Endodermal cell (in vitro differentiated cells): ENCODE measurements around the gene ZNF32. TPM values are rescaled to one million over a fixed set of nuclear protein-coding genes. Genes with fewer than 3 reads are reported as not detected.

Experiments
- DNase-seq: peaks from one replicate; pipeline ENCODE4 v3.0.0-alpha.2; 2017
- H3K27ac ChIP-seq: 2 replicates; pipeline ENCODE4 v1.5.1; 2013; ENCODE audit warnings: mild to moderate bottlenecking, low read depth, low read length, moderate library complexity
- H3K27me3 ChIP-seq: 2 replicates; pipeline ENCODE4 v1.6.1; 2013; ENCODE audit warnings: mild to moderate bottlenecking, low read length, moderate library complexity; ENCODE audit not compliant: insufficient read depth, control insufficient read depth, poor library complexity, severe bottlenecking
- H3K36me3 ChIP-seq: 2 replicates; pipeline ENCODE4 v1.7.0; 2013; ENCODE audit warnings: mild to moderate bottlenecking, low read length, moderate library complexity; ENCODE audit not compliant: control insufficient read depth, insufficient read depth
- H3K4me1 ChIP-seq: one replicate; pipeline ENCODE4 v1.7.0; 2013; ENCODE audit warnings: low read length; ENCODE audit not compliant: control insufficient read depth, insufficient read depth
- H3K4me3 ChIP-seq: 2 replicates; pipeline ENCODE4 v1.5.1; 2013; ENCODE audit warnings: mild to moderate bottlenecking, low read length, moderate library complexity
- H3K9ac ChIP-seq: 2 replicates; pipeline ENCODE4 v1.6.1; 2013; ENCODE audit warnings: mild to moderate bottlenecking, low read length, moderate library complexity; ENCODE audit not compliant: poor library complexity, severe bottlenecking; ENCODE audit errors: extremely low read depth
- H3K9me3 ChIP-seq: 2 replicates; pipeline ENCODE4 v1.6.1; 2013; ENCODE audit warnings: mild to moderate bottlenecking, low read length, moderate library complexity; ENCODE audit not compliant: control insufficient read depth
- H3K27ac Mint-ChIP-seq: 2 replicates; pipeline ENCODE4 v1.8.0; 2020; ENCODE audit warnings: mixed read lengths
- H3K27me3 Mint-ChIP-seq: 2 replicates; pipeline ENCODE4 v1.8.0; 2021; ENCODE audit warnings: mild to moderate bottlenecking, mixed read lengths; ENCODE audit not compliant: insufficient read depth
- H3K36me3 Mint-ChIP-seq: 2 replicates; pipeline ENCODE4 v1.8.0; 2020; ENCODE audit warnings: low read depth, mixed read lengths
- H3K4me1 Mint-ChIP-seq: 2 replicates; pipeline ENCODE4 v1.8.0; 2020; ENCODE audit warnings: mixed read lengths
- H3K4me3 Mint-ChIP-seq: 2 replicates; pipeline ENCODE4 v1.8.0; 2020; ENCODE audit warnings: mild to moderate bottlenecking, moderate library complexity, mixed read lengths
- H3K9me3 Mint-ChIP-seq: 2 replicates; pipeline ENCODE4 v1.8.0; 2020; ENCODE audit warnings: mild to moderate bottlenecking, mixed read lengths
- WGBS, 2 experiments: methylation state at CpG; one replicate each; pipeline versions ENCODE4 v1.1.5 to v1.1.7; 2013; ENCODE audit warnings: missing lambda C conversion rate in 2 of 2, mixed read lengths in 1 of 2; ENCODE audit not compliant: insufficient coverage in 1 of 2, insufficient read length in 1 of 2; 5-methylcytosine and 5-hydroxymethylcytosine counted together
- total RNA-seq, 2 donors: library from RNA; stranded (reverse); fragmentation: NEBNext Ultra II Directional in 1 of 2; extraction: Animal tissue kit (Norgen Biotek cat#: 25700) in 1 of 2; gene quantifications; 2 replicates in 1 of 2; 3 replicates in 1 of 2; pipeline ENCODE4 v1.2.1, GENCODE V29; 2021
- TF ChIP-seq, protein P1 (sequence below): fragments of 200-600 bp; sonication (generic); conservative IDR thresholded peaks from 2 replicates; pipeline ENCODE4 v1.5.0; 2021; ENCODE audit warnings: antibody characterized with exemption, mild to moderate bottlenecking

The ZNF32 gene
- total RNA-seq, 2 donors from 2014 or later = 21.4 to 29.0 TPM

DNA sequence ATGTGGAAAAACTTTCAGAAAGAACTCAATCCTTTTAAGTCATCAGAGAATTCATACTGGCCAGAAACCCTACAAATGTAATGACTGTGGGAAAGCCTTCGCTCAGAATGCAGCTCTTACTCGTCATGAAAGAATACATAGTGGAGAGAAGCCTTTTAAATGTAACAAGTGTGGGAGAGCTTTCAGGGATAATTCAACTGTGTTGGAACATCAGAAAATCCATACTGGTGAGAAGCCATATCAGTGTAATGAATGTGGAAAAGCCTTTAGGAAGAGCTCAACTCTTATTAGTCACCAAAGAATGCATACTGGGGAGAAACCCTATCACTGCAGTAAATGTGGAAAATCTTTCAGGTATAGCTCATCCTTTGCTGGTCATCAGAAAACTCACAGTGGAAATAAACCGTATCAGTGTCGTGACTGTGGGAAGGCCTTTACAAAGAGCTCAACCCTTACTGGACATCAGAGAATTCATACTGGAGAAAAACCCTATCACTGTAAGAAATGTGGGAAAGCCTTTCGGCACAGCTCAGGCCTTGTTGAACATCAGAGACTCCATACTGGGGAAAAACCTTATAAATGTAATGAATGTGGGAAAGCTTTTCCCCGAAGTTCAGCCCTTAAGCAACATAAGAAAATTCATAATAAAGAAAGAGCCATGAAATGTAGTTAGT is 31.8 kb downstream of the ZNF32 start:
- H3K9me3 ChIP-seq = peaks cover 30% of the 10 kb centered on the region
- H3K27me3 ChIP-seq = no peaks in the 10 kb centered on the region
- Mint-ChIP-seq H3K27me3 (no peaks in the 10 kb centered on the region), H3K36me3 (peaks cover 53% of the 10 kb centered on the region), H3K27ac (no peak overlapping the region), H3K4me3 (no peak overlapping the region), H3K4me1 (no peaks in the 10 kb centered on the region), H3K9me3 (peaks cover 62% of the 10 kb centered on the region)
- no peak overlapping the region for H3K9ac ChIP-seq
- H3K4me3 ChIP-seq = peak overlapping the region; percentile 7
- DNase-seq = no peak
- H3K36me3 ChIP-seq = peaks cover 18% of the 10 kb centered on the region
- WGBS, 2 experiments = 87 to 91% methylated on average over 4 to 6 of the region's 6 CpGs
- H3K4me1 ChIP-seq = no peaks in the 10 kb centered on the region
- TF ChIP-seq, protein P1, sequence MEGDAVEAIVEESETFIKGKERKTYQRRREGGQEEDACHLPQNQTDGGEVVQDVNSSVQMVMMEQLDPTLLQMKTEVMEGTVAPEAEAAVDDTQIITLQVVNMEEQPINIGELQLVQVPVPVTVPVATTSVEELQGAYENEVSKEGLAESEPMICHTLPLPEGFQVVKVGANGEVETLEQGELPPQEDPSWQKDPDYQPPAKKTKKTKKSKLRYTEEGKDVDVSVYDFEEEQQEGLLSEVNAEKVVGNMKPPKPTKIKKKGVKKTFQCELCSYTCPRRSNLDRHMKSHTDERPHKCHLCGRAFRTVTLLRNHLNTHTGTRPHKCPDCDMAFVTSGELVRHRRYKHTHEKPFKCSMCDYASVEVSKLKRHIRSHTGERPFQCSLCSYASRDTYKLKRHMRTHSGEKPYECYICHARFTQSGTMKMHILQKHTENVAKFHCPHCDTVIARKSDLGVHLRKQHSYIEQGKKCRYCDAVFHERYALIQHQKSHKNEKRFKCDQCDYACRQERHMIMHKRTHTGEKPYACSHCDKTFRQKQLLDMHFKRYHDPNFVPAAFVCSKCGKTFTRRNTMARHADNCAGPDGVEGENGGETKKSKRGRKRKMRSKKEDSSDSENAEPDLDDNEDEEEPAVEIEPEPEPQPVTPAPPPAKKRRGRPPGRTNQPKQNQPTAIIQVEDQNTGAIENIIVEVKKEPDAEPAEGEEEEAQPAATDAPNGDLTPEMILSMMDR = no peak
- H3K27ac ChIP-seq = no peak overlapping the region

DNA sequence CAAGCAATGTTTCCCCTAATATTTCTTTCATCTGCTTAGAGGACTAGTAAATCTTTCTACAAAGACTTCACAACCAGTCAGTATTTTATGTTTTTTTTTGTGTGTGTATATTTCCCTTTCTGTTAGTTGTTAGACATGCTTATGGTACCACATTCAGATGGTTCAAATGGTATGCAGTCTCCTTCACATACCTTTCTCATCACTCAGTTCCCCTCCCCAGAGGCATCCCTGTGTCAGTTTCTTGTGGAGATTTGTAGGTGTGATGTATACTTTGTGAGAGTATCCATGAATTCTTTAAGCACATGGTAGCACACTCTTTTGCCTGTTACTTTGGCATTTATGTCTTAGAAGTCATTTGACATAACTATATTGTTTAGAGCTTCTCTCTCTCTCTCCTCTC is 38.0 kb downstream of the ZNF32 start:
- Mint-ChIP-seq H3K4me1 (peaks cover 7% of the 10 kb centered on the region), H3K27me3 (peaks cover 4% of the 10 kb centered on the region), H3K4me3 (no peak overlapping the region), H3K9me3 (peaks cover 24% of the 10 kb centered on the region), H3K27ac (no peak overlapping the region), H3K36me3 (peaks cover 50% of the 10 kb centered on the region)
- Histone ChIP-seq H3K9me3 (peaks cover 6% of the 10 kb centered on the region), H3K36me3 (peaks cover under 1% of the 10 kb centered on the region), H3K27ac (no peak overlapping the region), H3K4me3 (no peak overlapping the region), H3K27me3 (no peaks in the 10 kb centered on the region), H3K9ac (no peak overlapping the region), H3K4me1 (no peaks in the 10 kb centered on the region)
- no peak for DNase-seq
- TF ChIP-seq, protein P1 = no peak

DNA sequence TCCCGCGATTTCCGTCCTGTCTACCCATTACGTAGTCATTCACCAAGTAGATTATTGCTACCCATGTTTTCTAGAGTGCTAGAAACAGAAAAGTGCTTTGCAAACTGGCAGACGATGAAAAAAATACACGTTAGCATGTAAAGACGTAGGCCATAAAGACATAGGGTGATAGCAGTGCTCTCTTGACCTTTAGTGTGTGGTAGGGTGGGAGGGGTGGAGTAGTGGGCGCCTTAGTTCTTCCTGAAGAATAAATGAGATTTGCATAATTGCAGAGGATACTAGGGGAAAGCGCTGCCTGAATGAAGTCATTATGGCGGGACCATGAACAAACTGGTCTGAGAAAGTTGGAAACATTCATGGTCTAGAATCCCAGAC is 41.5 kb downstream of the ZNF32 start:
- H3K9me3 Mint-ChIP-seq = peaks cover 3% of the 10 kb centered on the region
- peaks cover 22% of the 10 kb centered on the region for H3K27me3 Mint-ChIP-seq
- H3K9me3 ChIP-seq = no peaks in the 10 kb centered on the region
- H3K4me3 ChIP-seq = peak overlapping the region; percentile 70
- H3K27me3 ChIP-seq = no peaks in the 10 kb centered on the region
- H3K4me1 Mint-ChIP-seq = peaks cover 7% of the 10 kb centered on the region
- DNase-seq = no peak
- WGBS, 2 experiments = 92 to 95% methylated on average over 10 of the region's 10 CpGs
- no peaks in the 10 kb centered on the region for H3K4me1 ChIP-seq
- TF ChIP-seq, protein P1 = no peak
- no peaks in the 10 kb centered on the region for H3K36me3 ChIP-seq
- H3K9ac ChIP-seq = no peak overlapping the region
- H3K27ac Mint-ChIP-seq = no peak overlapping the region
- peak overlapping the region; percentile 67 for H3K4me3 Mint-ChIP-seq
- H3K27ac ChIP-seq = no peak overlapping the region
- H3K36me3 Mint-ChIP-seq = peaks cover 26% of the 10 kb centered on the region
